Measurements from ENCODE around the gene TPRG1. TPM values are rescaled to one million over a fixed set of nuclear protein-coding genes. Genes with fewer than 3 reads are reported as not detected.
A peak's percentile ranks its signal among the peaks of the same experiment; 100 is the strongest.

TPRG1 gene
- total RNA-seq, 2 donors from 2014 or later: 6.0 to 14.7 TPM

GRCh38 chr3:189232790-189233189 lies 61.0 kb downstream of the TPRG1 start:
- Mint-ChIP-seq H3K27ac (no peak overlapping the region), H3K27me3 (no peaks in the 10 kb centered on the region), H3K4me3 (no peak overlapping the region), H3K9me3 (no peaks in the 10 kb centered on the region), H3K36me3 (ENCODE audit: low read depth) (no peaks in the 10 kb centered on the region), H3K4me1 (peaks cover 5% of the 10 kb centered on the region)
- no peak for ATAC-seq (replicated peaks)

DNA sequence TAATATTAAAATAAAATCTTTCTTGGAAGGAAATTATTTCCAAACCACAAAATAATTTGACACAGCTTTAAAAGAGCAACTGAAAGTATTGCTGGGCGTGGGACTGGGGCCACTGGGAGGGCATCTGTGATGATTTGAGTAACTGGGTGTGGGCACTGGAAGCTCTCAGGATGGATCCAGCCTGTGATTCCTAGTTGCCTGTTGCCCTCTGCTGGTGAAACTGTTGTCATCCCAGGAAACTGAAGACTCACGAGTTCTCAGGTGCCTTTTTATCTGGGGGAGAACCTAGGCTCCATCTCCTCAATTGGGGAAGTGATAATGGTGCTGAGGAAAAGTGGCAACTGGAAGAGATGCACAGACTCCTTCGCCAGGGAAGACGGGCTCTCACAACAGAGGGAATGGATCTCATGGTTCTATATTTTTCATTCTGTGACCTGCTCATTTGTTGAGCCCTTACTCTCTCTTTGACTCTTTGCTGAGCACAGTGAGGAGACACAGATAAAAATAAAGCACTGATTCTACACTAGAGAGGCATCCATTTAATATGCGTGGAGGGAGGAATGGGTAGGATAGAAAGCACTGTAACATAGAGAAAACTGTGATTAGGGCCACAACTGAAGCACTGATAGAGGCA lies 61.6 kb downstream of the TPRG1 start:
- H3K27me3 Mint-ChIP-seq: no peaks in the 10 kb centered on the region
- no peak overlapping the region for H3K4me3 Mint-ChIP-seq
- no peaks in the 10 kb centered on the region for H3K36me3 Mint-ChIP-seq (ENCODE audit: low read depth)
- ATAC-seq (replicated peaks): peak; percentile 40
- no peaks in the 10 kb centered on the region for H3K9me3 Mint-ChIP-seq
- peaks cover 5% of the 10 kb centered on the region for H3K4me1 Mint-ChIP-seq
- H3K27ac Mint-ChIP-seq: no peak overlapping the region

- H3K27ac Mint-ChIP-seq: no peak overlapping the region
- no peak overlapping the region for H3K4me3 Mint-ChIP-seq
- no peaks in the 10 kb centered on the region for H3K9me3 Mint-ChIP-seq
- H3K4me1 Mint-ChIP-seq: peaks cover 5% of the 10 kb centered on the region
- H3K27me3 Mint-ChIP-seq: no peaks in the 10 kb centered on the region
- ATAC-seq (replicated peaks): no peak
- no peaks in the 10 kb centered on the region for H3K36me3 Mint-ChIP-seq (ENCODE audit: low read depth)
Measured at GRCh38 chr3:189235214-189235613, 63.4 kb downstream of the TPRG1 start.

DNA sequence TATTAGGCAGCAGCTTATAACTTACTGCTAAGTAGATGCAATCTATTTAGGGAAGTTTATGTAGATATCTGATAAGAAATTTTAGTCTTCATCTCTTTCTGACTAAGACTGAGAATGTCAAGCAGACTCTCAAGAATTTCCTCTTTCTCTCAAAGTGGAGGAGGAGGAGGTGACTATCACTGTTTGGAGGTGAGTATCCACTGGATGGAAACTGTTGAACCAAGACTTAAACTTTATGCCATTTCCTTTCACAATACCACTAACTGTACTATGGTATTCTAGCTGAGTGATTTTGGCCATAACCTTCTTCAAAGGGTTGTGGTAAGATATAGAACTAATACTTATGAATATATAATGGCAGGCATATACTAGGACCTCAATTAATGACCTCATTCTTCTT lies 64.6 kb downstream of the TPRG1 start:
- Mint-ChIP-seq H3K4me3 (no peak overlapping the region), H3K4me1 (peaks cover 5% of the 10 kb centered on the region), H3K27ac (no peak overlapping the region), H3K9me3 (no peaks in the 10 kb centered on the region), H3K36me3 (ENCODE audit: low read depth) (no peaks in the 10 kb centered on the region), H3K27me3 (no peaks in the 10 kb centered on the region)
- peak; percentile 80 for ATAC-seq (replicated peaks)

DNA sequence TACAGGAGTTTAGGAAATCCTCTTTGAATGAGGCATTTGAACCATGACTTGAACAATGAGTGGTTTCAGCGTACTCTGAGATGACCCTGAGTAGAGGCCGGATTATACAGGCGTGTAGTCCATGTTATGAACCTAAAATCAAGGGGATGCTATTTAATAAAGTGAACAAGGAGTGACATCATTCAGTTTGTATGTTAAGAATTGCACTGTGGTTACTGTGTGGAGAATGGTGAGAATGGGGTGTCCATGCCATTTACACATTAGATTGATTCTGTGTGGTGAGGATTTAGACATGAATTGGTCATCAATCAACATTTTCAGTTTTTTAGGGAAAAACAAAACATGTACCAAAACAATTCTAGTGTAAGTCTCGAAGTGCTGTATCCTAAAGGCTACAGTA lies 65.8 kb downstream of the TPRG1 start:
- H3K27me3 Mint-ChIP-seq: no peaks in the 10 kb centered on the region

DNA sequence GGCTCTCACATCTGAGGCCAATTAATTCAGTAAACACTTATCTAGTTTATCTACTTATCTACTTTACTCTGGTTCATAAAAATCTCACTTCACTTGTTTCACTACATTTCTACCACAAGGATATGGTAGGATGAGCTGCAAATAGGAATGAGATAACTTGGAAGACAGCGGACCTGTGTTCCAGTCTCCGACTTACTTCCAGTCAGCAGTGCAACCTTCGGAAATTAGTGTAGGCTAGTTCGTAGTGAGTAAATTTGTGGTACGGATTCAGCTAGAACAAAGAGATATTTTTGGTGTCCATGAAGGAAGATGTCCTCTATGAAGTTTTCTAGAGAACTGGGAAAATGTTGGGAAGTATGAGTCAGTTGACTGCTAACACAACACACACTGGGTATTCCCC lies 66.3 kb downstream of the TPRG1 start:
- H3K9me3 Mint-ChIP-seq: peaks cover 4% of the 10 kb centered on the region
- ATAC-seq (replicated peaks): no peak

More for the DNA sequence above, 65.8 kb downstream of the TPRG1 start:
- no peak for ATAC-seq (replicated peaks)
- Mint-ChIP-seq H3K4me1 (peaks cover 5% of the 10 kb centered on the region), H3K36me3 (ENCODE audit: low read depth) (no peaks in the 10 kb centered on the region), H3K9me3 (peaks cover 4% of the 10 kb centered on the region), H3K27ac (no peak overlapping the region), H3K4me3 (no peak overlapping the region)

DNA sequence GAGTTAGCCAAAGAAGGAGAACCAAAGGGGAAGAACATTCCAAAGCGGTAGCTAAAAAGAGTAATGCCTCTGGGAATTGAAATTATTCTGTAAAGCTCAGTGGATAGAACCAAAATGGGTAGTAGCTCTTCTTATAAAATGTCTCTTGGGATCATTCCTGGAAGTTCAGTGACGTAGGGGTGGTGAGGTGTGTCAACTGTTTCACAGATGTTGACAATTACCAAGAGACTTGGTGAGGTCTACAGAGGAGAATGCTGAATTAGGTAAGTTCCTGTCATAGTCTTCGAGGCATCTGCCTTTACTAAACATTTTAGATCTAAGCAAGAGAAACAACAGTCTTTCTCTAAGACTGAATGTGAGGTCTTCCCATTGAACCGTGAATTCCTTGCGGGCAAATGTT lies 67.8 kb downstream of the TPRG1 start:
- H3K4me3 Mint-ChIP-seq: no peak overlapping the region
- H3K36me3 Mint-ChIP-seq (ENCODE audit: low read depth): no peaks in the 10 kb centered on the region
- H3K27ac Mint-ChIP-seq: no peak overlapping the region
- H3K27me3 Mint-ChIP-seq: no peaks in the 10 kb centered on the region
- H3K9me3 Mint-ChIP-seq: peaks cover 4% of the 10 kb centered on the region
- H3K4me1 Mint-ChIP-seq: peaks cover 5% of the 10 kb centered on the region
- no peak for ATAC-seq (replicated peaks)

More for the DNA sequence above, 66.3 kb downstream of the TPRG1 start:
- H3K27me3 Mint-ChIP-seq: no peaks in the 10 kb centered on the region
- no peaks in the 10 kb centered on the region for H3K36me3 Mint-ChIP-seq (ENCODE audit: low read depth)
- H3K4me1 Mint-ChIP-seq: peaks cover 5% of the 10 kb centered on the region
- H3K27ac Mint-ChIP-seq: no peak overlapping the region
- no peak overlapping the region for H3K4me3 Mint-ChIP-seq

- H3K4me1 Mint-ChIP-seq: no peaks in the 10 kb centered on the region
Measured at GRCh38 chr3:189249987-189250386, 78.2 kb downstream of the TPRG1 start.

DNA sequence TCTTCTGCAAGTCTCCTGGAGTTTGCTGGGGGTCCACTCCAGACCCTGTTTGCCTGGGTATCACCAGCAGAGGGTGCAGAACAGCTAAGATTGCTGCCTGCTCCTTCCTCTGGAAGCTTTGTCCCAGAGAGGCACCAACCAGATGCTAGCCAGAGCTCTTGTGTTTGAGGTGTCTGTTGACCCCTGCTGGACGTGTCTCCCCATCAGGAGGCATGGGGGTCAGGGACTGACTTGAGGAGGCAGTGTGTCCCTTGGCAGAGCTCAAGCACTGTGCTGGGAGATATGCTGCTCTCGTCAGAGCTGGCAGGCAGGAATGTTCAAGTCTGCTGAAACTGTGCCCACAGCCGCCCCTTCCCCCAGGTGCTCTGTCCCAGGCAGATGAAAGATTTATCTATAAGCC lies 86.5 kb downstream of the TPRG1 start:
- H3K27me3 Mint-ChIP-seq: no peaks in the 10 kb centered on the region
- peaks cover 5% of the 10 kb centered on the region for H3K9me3 Mint-ChIP-seq
- no peak for ATAC-seq (replicated peaks)
- H3K36me3 Mint-ChIP-seq (ENCODE audit: low read depth): no peaks in the 10 kb centered on the region
- H3K27ac Mint-ChIP-seq: no peak overlapping the region
- no peaks in the 10 kb centered on the region for H3K4me1 Mint-ChIP-seq
- no peak overlapping the region for H3K4me3 Mint-ChIP-seq

More at GRCh38 chr3:189249987-189250386, 78.2 kb downstream of the TPRG1 start:
- H3K4me3 Mint-ChIP-seq: no peak overlapping the region
- peaks cover 5% of the 10 kb centered on the region for H3K9me3 Mint-ChIP-seq
- H3K27me3 Mint-ChIP-seq: no peaks in the 10 kb centered on the region
- ATAC-seq (replicated peaks): no peak
- no peak overlapping the region for H3K27ac Mint-ChIP-seq
- H3K36me3 Mint-ChIP-seq (ENCODE audit: low read depth): no peaks in the 10 kb centered on the region

DNA sequence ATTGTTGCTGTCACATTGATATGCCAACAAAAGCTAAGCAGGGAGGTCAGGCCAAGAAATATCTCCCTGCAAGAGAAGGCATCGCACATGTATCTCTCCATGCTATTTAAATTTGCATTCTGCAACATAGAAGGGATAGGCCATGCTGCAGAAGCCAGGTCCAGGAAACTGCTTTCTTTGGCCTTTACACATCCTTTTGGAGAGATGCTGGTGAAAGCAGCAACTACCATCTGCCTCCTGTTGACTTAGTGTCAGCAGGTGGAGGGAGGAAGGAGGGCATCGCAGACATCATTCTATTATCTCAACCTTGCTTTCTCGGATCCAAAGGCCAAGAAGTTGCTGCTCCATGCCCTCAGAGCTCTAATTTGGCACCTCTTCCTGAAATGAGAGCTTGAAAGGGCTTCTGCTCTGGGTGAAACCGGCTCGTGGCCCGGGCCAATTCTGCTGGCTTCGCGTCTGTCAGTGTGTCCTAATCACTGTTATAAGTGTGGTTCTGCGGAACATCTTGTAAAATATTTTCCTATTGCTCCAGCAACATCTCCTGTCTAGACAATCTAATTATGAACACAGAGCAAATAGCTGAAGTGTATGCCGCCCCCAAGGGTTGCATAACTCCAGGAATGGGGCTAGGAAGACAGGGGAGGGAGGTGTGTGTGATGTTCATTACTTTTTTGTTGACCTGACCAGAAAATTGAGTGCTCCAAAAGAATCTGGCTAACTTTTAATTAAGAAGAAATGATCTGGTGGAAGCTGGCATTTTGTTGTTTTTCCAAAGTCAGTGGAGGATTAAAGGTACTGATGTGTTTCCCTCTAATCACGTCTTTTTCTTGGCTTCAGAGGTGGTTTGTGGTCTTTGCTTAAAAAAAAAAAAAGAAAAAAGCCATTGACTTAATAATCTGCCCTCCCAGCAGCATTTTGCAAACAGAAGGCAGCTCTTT lies 89.1 kb downstream of the TPRG1 start:
- Mint-ChIP-seq H3K27me3 (no peaks in the 10 kb centered on the region), H3K36me3 (ENCODE audit: low read depth) (no peaks in the 10 kb centered on the region), H3K4me1 (no peaks in the 10 kb centered on the region), H3K9me3 (no peaks in the 10 kb centered on the region), H3K27ac (no peak overlapping the region), H3K4me3 (no peak overlapping the region)
- ATAC-seq (replicated peaks): no peak

GRCh38 chr3:189262746-189263145 lies 91.0 kb downstream of the TPRG1 start:
- Mint-ChIP-seq H3K4me3 (no peak overlapping the region), H3K36me3 (ENCODE audit: low read depth) (no peaks in the 10 kb centered on the region), H3K4me1 (no peaks in the 10 kb centered on the region), H3K9me3 (no peaks in the 10 kb centered on the region), H3K27me3 (no peaks in the 10 kb centered on the region), H3K27ac (no peak overlapping the region)
- ATAC-seq (replicated peaks): no peak

DNA sequence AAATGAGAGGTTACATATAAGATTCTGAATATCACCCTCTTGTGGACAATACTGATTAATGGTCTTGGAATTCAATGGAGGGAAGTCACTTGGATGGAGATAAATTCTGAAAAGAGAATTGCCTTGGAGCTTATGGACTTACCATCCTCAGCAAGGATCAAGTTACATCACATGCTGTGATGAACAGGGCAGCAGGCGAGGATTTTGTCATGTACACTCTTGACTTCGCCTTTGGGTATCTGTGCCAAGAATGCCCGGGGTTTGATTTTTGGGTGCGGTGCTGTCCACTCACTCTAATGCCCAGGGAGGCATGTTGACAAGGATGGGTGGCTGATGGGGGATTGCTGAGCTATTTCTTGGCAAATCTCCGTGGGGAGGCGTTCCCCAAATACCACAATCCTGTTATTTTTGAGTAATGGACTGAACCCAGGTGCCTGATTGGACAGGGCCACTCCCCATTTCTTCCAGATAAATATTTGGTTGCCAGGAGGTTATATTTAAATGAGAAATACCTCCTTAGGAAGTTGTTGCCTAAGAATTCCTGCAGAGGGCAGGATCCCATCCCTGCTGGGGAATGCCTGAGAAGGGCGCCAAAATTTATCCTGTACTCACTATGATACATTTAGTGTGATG lies 96.3 kb downstream of the TPRG1 start:
- no peaks in the 10 kb centered on the region for H3K9me3 Mint-ChIP-seq
- H3K36me3 Mint-ChIP-seq (ENCODE audit: low read depth): no peaks in the 10 kb centered on the region
- no peaks in the 10 kb centered on the region for H3K4me1 Mint-ChIP-seq
- ATAC-seq (replicated peaks): no peak
- H3K4me3 Mint-ChIP-seq: no peak overlapping the region
- H3K27me3 Mint-ChIP-seq: no peaks in the 10 kb centered on the region
- no peak overlapping the region for H3K27ac Mint-ChIP-seq

DNA sequence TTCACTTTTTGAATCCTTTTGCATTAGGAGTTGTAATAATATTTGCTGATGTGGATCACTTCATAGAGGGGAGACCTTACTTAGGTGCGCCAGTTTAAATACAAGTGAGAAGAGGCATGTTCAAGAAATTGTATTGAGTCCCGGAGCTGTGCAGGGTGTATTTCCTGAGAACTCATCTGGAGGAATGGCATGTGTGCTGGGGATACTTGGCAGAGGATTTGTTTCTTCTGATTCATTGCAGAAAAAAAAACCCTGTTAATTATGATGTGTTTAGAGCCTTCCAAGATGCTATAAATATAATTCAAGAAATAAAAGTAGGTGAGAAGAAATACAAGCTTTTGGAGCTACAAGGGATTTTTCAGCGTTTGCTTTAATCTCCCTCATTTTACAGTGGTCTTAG lies 97.6 kb downstream of the TPRG1 start:
- Mint-ChIP-seq H3K36me3 (ENCODE audit: low read depth) (no peaks in the 10 kb centered on the region), H3K27ac (no peak overlapping the region), H3K4me1 (no peaks in the 10 kb centered on the region), H3K27me3 (no peaks in the 10 kb centered on the region), H3K9me3 (no peaks in the 10 kb centered on the region), H3K4me3 (no peak overlapping the region)
- no peak for ATAC-seq (replicated peaks)

- no peak overlapping the region for H3K4me3 Mint-ChIP-seq
- no peaks in the 10 kb centered on the region for H3K36me3 Mint-ChIP-seq (ENCODE audit: low read depth)
- H3K27ac Mint-ChIP-seq: no peak overlapping the region
- H3K9me3 Mint-ChIP-seq: no peaks in the 10 kb centered on the region
- ATAC-seq (replicated peaks): peak; percentile 68
- H3K27me3 Mint-ChIP-seq: no peaks in the 10 kb centered on the region
- no peaks in the 10 kb centered on the region for H3K4me1 Mint-ChIP-seq
Measured at GRCh38 chr3:189270248-189270832, 98.6 kb downstream of the TPRG1 start.

Measured in activated T-helper 17 cell treated with anti-CD3 and anti-CD28 coated beads, Interleukin-2, amount 50 U/mL, for 72 hours (primary cell).